Measurements from ENCODE around the gene C1orf198.
A peak's percentile ranks its signal among the peaks of the same experiment; 100 is the strongest.

DNA sequence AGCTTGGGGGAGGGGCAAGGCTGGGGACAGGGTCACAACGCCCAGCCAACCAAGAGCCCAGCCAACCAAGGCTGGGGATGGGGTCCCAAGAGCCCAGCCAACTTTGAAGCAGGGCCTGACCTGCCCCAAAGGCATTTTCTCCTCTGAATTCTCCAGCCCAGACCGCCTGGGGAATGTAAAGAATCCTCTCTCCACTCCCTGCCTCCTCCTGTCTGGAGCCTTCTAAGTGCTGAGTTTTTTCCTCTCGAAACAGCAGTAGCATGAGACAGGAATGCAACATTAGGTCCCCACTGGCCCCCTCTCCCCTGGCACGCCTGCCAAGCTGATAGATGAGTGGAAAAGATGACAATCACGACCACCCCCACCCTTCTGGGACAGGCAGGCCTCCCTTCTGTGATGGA, 17.0 kb downstream of the C1orf198 start:
- TF ChIP-seq, protein P1, sequence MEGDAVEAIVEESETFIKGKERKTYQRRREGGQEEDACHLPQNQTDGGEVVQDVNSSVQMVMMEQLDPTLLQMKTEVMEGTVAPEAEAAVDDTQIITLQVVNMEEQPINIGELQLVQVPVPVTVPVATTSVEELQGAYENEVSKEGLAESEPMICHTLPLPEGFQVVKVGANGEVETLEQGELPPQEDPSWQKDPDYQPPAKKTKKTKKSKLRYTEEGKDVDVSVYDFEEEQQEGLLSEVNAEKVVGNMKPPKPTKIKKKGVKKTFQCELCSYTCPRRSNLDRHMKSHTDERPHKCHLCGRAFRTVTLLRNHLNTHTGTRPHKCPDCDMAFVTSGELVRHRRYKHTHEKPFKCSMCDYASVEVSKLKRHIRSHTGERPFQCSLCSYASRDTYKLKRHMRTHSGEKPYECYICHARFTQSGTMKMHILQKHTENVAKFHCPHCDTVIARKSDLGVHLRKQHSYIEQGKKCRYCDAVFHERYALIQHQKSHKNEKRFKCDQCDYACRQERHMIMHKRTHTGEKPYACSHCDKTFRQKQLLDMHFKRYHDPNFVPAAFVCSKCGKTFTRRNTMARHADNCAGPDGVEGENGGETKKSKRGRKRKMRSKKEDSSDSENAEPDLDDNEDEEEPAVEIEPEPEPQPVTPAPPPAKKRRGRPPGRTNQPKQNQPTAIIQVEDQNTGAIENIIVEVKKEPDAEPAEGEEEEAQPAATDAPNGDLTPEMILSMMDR (IDR thresholded peaks at IDR 0.05): no peak
- TF ChIP-seq POLR2A (IDR thresholded peaks at IDR 0.05; ENCODE audit: low read depth) (no peak), POLR2AphosphoS5 (IDR thresholded peaks at IDR 0.05) (peak in 1 of 2 donors; percentile 10), EP300 (IDR thresholded peaks at IDR 0.05) (no peak)
